Heart left ventricle (tissue), 13 donors: ENCODE results near the gene GAK.

Source experiments
- CTCF ChIP-seq, 12 donors: fragments of 200-600 bp; sonication (generic) in 4 of 12; IDR thresholded peaks; one replicate each; pipeline versions ENCODE4 v1.5.0 to v1.8.0; 2018 to 2022; ENCODE audit warnings: antibody characterized with exemption in 12 of 12, mild to moderate bottlenecking in 5 of 12
- POLR2A ChIP-seq, 2 donors: fragments of 450-650 bp; IDR thresholded peaks; one replicate each; pipeline ENCODE4 v1.6.1; 2017; ENCODE audit warnings: antibody characterized with exemption in 2 of 2, mild to moderate bottlenecking in 2 of 2, moderate library complexity in 2 of 2
- donor health status: ischemic (EF 13 %, LVEDD 7.1; RV severe dilation, severe dysfunction).
- donor health status: DM: no; HTN: yes; CAD: no.
- donor health status: DM: no; HTN: no; CAD: no.
- donor health status: ischemic (EF 25% LVEDD 6.9; RV normal size, moderate dysfunction).
- donor health status: ischemic (EF 25% LVEDD 5.7; RV mildly dilated, moderate dysfunction).
- donor health status: ischemic (EF 35%, LVEDD 5.7; RV mildly dilated, moderate dysfunction).
- donor health status: nonischemic (EF 11% LVEDD 7.7; RV severe dilation, severe dysfunction).
- donor health status: DM: yes; HTN: yes; CAD: no.
- donor health status: PGD.
- donor health status: ischemic (EF 29% LVEDD 5.4; RV normal size, mild dysfunction).
- donor health status: nonischemic (EF 23%, LVEDD 6.1; RV moderate dilation, normal function).

- TF ChIP-seq CTCF (IDR thresholded peaks at IDR 0.05) (no peak), POLR2A (IDR thresholded peaks at IDR 0.05) (no peak)
These were observed 26.4 kb downstream of the GAK start for GRCh38 chr4:905485-906338.
